Ovary (tissue), 3 donors: ENCODE measurements around the gene GALNT8.

ENCODE experiments used
- EP300 ChIP-seq: sonication (generic); formaldehyde crosslinking; IDR thresholded peaks from one replicate; pipeline ENCODE4 v1.6.1; 2017; ENCODE audit warnings: antibody characterized with exemption
- POLR2A ChIP-seq: fragments of 450-650 bp; IDR thresholded peaks from one replicate; pipeline ENCODE4 v1.6.1; 2017; ENCODE audit warnings: antibody characterized with exemption, mild to moderate bottlenecking, moderate library complexity
- TF ChIP-seq, protein P1 (sequence below), 3 donors: fragments of 450-650 bp in 2 of 3; fragments of 200-600 bp in 1 of 3; IDR thresholded peaks; one replicate each; pipeline versions ENCODE4 v1.5.1 to v1.8.0; 2016 to 2022; ENCODE audit warnings: antibody characterized with exemption in 3 of 3, mild to moderate bottlenecking in 1 of 3
- donor health status: DM: no; HTN: no; CAD: no.

DNA sequence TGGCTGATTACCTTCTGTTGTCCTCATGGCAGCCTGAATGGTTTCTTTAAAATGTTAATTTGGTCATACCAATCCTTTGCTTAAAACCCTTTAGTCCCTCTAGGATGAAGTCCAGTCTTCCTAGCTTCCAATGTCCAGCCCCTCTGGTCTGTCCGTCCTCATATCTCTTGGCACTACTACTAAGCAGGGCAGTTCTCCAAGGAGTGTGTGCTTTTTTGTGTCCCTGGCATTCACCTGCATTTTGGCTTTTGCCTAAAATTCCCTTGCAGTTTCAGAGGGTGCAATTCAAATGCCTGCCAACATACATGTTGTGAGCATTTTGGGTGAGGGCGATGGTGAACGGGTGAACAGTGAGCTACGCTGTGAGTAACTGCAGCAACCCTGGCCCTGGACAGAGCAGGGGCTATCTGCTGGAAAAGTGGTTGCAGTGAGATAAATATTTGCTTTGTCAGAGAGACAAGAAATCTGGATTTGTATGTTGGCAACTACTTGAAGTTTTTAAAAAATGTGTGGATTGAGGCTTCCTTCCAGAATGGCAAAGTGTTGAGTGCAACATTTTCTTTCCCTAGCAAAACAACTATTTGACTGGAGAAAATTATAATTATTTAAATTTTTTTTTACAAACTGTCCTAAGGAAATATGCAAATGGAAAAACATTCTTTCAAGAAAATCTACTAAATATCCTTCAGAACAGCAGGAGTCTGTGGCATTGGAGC is 14.6 kb downstream of the GALNT8 start:
- TF ChIP-seq, protein P1, sequence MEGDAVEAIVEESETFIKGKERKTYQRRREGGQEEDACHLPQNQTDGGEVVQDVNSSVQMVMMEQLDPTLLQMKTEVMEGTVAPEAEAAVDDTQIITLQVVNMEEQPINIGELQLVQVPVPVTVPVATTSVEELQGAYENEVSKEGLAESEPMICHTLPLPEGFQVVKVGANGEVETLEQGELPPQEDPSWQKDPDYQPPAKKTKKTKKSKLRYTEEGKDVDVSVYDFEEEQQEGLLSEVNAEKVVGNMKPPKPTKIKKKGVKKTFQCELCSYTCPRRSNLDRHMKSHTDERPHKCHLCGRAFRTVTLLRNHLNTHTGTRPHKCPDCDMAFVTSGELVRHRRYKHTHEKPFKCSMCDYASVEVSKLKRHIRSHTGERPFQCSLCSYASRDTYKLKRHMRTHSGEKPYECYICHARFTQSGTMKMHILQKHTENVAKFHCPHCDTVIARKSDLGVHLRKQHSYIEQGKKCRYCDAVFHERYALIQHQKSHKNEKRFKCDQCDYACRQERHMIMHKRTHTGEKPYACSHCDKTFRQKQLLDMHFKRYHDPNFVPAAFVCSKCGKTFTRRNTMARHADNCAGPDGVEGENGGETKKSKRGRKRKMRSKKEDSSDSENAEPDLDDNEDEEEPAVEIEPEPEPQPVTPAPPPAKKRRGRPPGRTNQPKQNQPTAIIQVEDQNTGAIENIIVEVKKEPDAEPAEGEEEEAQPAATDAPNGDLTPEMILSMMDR (IDR thresholded peaks at IDR 0.05), result no peak
- TF ChIP-seq POLR2A (no peak), EP300 (no peak)
